NCI-H2107 treated with DMSO at 0.1 percent for 48 hours (cell line): ENCODE results near the gene RPL37A.
"Not testable (repeated sequence)": the region's sequence is repeated elsewhere in the genome, so short reads cannot be mapped to it uniquely, and the experiment has no call there.

Experiments used
- DNase-seq: peaks from one replicate; lab custom pipeline; 2025; ENCODE audit not compliant: unreplicated experiment; lab: John Stamatoyannopoulos, UW

RPL37A gene

DNA sequence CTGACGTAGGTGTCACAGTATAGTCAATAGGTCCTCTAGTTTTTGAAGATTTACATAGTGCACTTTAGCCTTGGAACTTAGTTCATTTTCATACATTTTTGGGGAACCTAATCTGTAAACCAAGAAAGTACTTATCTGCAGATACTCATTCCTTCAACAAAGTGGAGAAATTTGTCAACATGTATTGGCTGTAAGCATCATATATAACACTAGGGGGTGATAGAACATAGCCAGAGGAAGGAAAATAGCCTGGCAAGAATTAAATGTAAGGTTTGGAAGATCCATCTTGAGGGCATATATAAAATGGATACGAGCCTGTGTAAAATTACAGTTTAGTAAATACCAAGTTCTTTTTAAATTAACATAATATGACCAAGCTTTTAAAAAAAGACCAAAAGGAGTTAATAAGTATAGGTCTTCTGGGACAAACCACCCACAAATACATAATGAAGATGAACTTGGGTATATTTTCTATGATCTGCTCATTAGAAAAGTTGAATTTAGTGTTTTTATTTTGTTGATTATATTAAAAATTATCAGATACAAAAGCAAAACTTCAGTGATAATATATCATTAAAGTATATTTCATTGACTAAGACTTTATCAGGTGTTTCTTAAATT is 18.2 kb downstream of the RPL37A start:
- DNase-seq = peak; percentile 73

DNA sequence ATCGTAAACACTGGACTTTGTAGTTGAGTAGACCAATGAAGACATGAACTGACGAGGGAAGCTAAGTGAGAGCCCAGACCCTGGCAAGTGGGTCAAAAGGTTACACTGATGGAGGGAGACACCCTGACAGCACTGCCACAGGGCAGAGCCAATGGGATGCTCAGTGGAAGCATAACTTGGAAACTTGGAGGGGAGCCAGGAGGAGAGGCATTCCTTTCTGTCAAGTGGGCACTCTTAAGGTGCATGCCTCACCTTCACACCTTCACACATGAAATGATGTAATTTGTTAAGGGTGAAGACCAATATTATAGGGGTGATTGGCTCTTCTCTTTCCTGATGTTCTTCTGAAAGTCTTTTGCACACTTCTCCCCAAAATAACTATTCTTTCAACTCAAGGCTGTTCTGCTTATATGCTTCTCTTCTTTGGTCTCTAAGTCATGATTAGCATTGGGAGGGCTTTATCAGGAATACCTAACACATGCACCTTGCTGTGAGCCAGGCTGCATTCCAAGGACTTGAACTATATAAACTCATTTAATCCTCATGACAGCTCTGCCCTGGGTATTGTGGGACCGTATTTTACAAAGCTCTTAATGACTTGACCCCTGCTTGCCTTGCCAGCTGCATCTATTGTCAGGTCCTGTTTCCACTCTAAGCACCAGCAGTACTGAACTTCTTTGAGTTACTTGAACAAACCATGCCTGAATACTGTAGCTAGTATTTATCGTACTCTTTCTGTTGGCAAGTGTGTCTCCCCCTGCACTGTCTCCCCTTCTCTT is 19.0 kb downstream of the RPL37A start:
- no peak for DNase-seq

DNA sequence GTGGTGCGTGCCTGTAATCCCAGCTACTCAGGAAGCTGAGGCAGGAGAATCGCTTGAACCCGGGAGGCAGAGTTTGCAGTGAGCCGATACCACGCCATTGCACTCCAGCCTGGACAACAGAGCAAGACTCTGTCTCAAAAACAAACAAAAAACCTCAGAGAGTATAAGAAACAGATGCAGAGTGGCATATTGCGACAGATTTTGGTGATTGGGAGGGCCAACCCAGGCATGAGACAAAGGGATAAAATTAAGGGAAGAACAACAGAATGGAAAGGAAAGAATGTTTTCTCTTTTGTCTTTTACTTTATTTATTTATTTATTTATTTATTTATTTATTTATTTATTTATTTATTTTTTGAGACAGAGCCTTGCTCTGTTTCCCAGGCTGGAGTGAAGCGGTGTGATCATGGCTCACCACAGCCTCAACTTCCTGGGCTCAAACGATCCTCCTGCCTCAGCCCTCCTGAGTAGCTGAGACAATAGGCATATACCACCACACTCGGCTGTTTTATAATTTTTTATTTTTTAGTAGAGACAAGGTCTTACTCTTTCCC is 20.0 kb downstream of the RPL37A start:
- not testable (repeated sequence) for DNase-seq

DNA sequence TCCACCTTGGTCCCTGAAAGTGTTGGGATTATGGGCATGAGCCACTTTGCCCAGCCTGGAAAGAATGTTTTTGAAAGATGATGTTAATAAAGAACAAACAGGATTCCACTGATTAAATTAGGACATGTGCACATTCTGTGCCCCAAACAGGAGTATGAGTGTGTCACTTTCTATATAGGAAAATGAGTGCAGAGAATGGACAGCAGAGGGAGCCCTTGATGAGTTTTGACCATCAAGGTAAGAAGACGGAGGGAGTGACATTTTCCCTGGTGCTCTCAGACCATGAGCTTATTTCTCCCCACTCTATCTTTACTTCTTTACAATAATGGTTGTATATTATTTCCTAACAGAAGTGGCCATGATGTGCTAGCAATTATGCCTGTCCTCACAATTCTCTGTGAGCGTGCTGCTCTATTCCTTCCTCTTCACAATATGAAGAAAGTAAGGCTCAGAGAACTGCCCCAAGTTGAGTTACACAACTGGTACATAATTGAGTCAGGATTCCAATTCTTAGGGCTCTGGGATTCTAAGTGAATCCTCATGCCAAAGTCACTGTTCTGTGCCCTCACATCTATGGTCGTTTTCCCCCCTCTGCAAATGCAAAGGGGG is 20.6 kb downstream of the RPL37A start:
- peak; percentile 77 for DNase-seq

- no peak for DNase-seq
Measured at GRCh38 chr2:216520112-216520511, 21.5 kb downstream of the RPL37A start.

DNA sequence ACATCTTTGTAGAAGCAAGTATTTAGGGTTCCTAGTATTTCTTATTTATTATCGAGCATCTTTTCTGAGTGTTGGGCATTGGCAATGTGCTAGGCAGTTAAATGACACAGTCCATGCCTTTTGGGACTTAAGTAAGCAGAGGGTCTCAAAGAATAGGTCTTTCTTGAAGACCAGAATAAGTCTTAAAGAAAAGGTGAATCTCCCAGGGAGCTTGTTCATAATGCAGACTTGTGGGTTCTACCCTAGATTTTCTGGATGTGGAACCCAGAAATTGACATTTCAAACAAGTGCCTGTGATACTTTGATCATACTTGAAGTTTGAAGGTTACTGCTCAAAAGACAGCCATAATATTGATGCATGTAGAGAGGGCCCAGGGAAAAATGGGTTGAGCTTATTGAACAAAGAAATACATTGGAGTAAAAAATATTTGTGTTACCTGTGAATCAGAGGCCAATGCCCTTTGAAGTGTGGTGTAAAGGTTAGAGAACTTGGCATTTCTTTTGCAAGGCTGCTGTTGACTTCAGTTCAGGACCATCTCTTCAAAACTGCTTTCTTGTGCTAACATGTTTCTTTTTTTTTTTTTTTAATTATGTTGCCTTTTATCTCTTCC is 24.4 kb downstream of the RPL37A start:
- no peak for DNase-seq

GRCh38 chr2:216525972-216526371 is 27.3 kb downstream of the RPL37A start:
- no peak for DNase-seq

- no peak for DNase-seq
Measured at GRCh38 chr2:216526939-216527338, 28.3 kb downstream of the RPL37A start.

DNA sequence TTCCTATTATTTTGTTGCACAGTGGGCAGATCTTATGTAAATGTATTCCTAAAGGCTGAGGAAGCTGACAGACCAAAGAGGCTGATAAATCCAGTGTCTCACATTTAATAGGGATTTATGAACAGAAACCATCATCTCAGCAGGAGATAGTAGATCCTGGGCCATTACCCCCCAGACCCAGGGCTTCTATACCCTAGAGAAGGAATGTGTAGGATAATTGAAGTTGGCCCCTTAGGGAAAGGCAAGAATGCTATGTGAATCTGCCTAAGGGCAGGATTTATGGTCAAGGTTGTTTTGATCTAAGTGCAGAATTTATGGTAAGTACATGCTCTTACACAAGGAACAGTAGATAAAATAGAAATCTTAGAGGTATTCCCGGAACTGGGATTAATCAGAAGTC is 29.0 kb downstream of the RPL37A start:
- DNase-seq = no peak

GRCh38 chr2:216532562-216532961 is 33.9 kb downstream of the RPL37A start:
- DNase-seq = no peak

GRCh38 chr2:216533609-216534008 is 35.0 kb downstream of the RPL37A start:
- no peak for DNase-seq

GRCh38 chr2:216534809-216535208 is 36.2 kb downstream of the RPL37A start:
- DNase-seq = no peak

GRCh38 chr2:216535454-216535995 is 36.9 kb downstream of the RPL37A start:
- DNase-seq = no peak

- peak; percentile 75 for DNase-seq
Measured at GRCh38 chr2:216536734-216537210, 38.1 kb downstream of the RPL37A start.

- DNase-seq = no peak
Measured at GRCh38 chr2:216537366-216537765, 38.7 kb downstream of the RPL37A start.

GRCh38 chr2:216538538-216538937 is 39.9 kb downstream of the RPL37A start:
- no peak for DNase-seq

DNA sequence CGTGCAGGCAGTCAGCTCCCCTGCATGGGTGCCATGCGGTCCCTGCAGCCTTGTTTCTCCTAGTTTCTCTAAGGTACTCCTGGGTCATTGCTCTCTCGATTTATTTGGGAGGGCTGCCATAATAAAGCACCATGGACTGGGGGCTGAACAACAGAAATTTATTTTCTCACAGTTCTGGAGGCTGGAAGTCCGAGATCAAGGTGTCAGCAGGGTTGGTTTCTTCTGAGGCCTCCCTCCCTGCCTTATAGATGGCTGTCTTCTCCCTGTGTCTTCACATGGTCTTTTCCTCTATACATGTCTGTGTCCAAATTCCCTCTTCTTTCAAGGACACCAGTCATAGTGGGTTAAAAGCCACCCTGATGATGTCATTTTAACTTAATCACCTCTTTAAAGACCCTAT is 40.5 kb downstream of the RPL37A start:
- no peak for DNase-seq

- peak; percentile 79 for DNase-seq
Measured at GRCh38 chr2:216539791-216540241, 41.2 kb downstream of the RPL37A start.

- DNase-seq = no peak
Measured at GRCh38 chr2:216540920-216541319, 42.3 kb downstream of the RPL37A start.

DNA sequence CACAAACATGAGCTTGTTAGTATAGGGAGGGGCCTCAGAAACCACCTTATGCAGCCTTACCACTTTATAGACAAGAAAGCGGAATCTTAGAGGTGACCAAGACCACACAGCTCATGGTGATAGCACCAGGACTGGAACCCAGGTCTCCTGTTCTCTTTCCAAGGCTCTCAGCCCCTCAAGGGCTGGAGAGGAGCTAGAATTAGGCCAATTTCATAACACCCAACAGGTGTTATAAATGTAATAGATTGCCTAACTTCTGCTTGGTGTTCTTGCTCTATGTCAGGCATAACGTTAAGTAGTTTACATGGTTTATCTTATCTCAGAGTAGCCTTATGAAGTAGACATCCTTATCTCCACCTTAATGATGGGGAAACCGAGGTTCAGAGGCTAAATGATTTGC is 42.9 kb downstream of the RPL37A start:
- no peak for DNase-seq

DNA sequence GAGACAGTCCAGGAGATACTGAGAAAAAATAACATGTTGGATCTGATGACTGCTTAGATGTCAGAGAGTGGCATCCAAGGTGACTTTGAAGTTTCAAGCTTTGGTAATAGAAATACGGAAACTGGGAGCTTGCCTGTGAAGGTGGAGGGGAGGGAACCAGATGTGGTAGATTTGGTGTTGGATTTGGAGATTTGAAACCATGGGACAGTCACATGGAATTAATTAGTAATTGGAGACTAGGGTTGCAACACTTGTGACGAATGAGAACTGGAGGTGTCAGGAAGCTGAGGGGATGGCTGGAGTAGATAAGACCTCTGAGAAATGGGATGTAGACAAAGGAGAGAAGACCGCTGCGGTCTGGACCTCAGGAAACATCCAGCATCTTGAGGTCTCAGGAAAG is 46.7 kb downstream of the RPL37A start:
- DNase-seq = no peak
